Stimulated activated CD8-positive, alpha-beta memory T cell treated with anti-CD3 and anti-CD28 coated beads, Interleukin-15, amount 100 ng/mL, for 1 hour (primary cell): ENCODE measurements around the gene KIRREL3.

Experiments used
- DNase-seq: peaks from one replicate; pipeline ENCODE4 v3.0.0-alpha.2; 2020; ENCODE audit warnings: low read depth

KIRREL3 gene

GRCh38 chr11:126438691-126439090, 561.9 kb downstream of the KIRREL3 start:
- no peak for DNase-seq

- DNase-seq: no peak
These were observed 562.3 kb downstream of the KIRREL3 start for GRCh38 chr11:126438272-126438671.

GRCh38 chr11:126437731-126438130, 562.8 kb downstream of the KIRREL3 start:
- DNase-seq: no peak

- DNase-seq: no peak
These were observed 564.3 kb downstream of the KIRREL3 start for GRCh38 chr11:126436209-126436755.

GRCh38 chr11:126434950-126435335, 565.6 kb downstream of the KIRREL3 start:
- DNase-seq: no peak

GRCh38 chr11:126433989-126434949, 566.3 kb downstream of the KIRREL3 start:
- no peak for DNase-seq

GRCh38 chr11:126433244-126433846, 567.2 kb downstream of the KIRREL3 start:
- DNase-seq: no peak

- DNase-seq: no peak
These were observed 568.0 kb downstream of the KIRREL3 start for GRCh38 chr11:126432525-126432924.

GRCh38 chr11:126432065-126432461, 568.5 kb downstream of the KIRREL3 start:
- DNase-seq: no peak

- no peak for DNase-seq
These were observed 569.0 kb downstream of the KIRREL3 start for GRCh38 chr11:126431401-126432064.

GRCh38 chr11:126430581-126431335, 569.8 kb downstream of the KIRREL3 start:
- no peak for DNase-seq

GRCh38 chr11:126426820-126427749, 573.5 kb downstream of the KIRREL3 start:
- DNase-seq: no peak

- no peak for DNase-seq
These were observed 574.5 kb downstream of the KIRREL3 start for GRCh38 chr11:126426106-126426505.

- DNase-seq: no peak
These were observed 576.0 kb downstream of the KIRREL3 start for GRCh38 chr11:126424471-126425039.

- no peak for DNase-seq
These were observed 576.8 kb downstream of the KIRREL3 start for GRCh38 chr11:126423743-126424142.

- DNase-seq: no peak
These were observed 577.4 kb downstream of the KIRREL3 start for GRCh38 chr11:126423154-126423553.

- no peak for DNase-seq
These were observed 578.1 kb downstream of the KIRREL3 start for GRCh38 chr11:126422446-126422845.

- DNase-seq: no peak
These were observed 579.3 kb downstream of the KIRREL3 start for GRCh38 chr11:126421271-126421671.

GRCh38 chr11:126420698-126421256, 579.8 kb downstream of the KIRREL3 start:
- DNase-seq: no peak
